Endothelial cell (in vitro differentiated cells): ENCODE results near the gene PRSS22. TPM values are rescaled to one million over a fixed set of nuclear protein-coding genes. Genes with fewer than 3 reads are reported as not detected.

ENCODE experiments used
- DNase-seq: peaks from one replicate; pipeline ENCODE4 v3.0.0; 2021; ENCODE audit warnings: low spot score
- H3K27ac Mint-ChIP-seq: one replicate; pipeline ENCODE4 v1.8.0; 2021; ENCODE audit warnings: mixed read lengths, inconsistent platforms; ENCODE audit not compliant: unreplicated experiment
- H3K27me3 Mint-ChIP-seq: one replicate; pipeline ENCODE4 v1.8.0; 2021; ENCODE audit warnings: mild to moderate bottlenecking, moderate library complexity, mixed read lengths, inconsistent platforms; ENCODE audit not compliant: unreplicated experiment
- H3K36me3 Mint-ChIP-seq: one replicate; pipeline ENCODE4 v1.8.0; 2021; ENCODE audit warnings: mild to moderate bottlenecking, low read depth, mixed read lengths, inconsistent platforms; ENCODE audit not compliant: unreplicated experiment
- H3K4me1 Mint-ChIP-seq: one replicate; pipeline ENCODE4 v1.8.0; 2021; ENCODE audit warnings: mild to moderate bottlenecking, mixed read lengths, inconsistent platforms; ENCODE audit not compliant: unreplicated experiment
- H3K4me3 Mint-ChIP-seq: one replicate; pipeline ENCODE4 v1.8.0; 2021; ENCODE audit warnings: mild to moderate bottlenecking, mixed read lengths, inconsistent platforms; ENCODE audit not compliant: unreplicated experiment
- H3K9me3 Mint-ChIP-seq: one replicate; pipeline ENCODE4 v1.8.0; 2021; ENCODE audit warnings: mixed read lengths, inconsistent platforms; ENCODE audit not compliant: unreplicated experiment
- total RNA-seq: library from RNA; stranded (reverse); fragmentation: NEBNext Ultra II Directional; extraction: Animal tissue kit (Norgen Biotek cat#: 25700); gene quantifications from one replicate; pipeline ENCODE4 v1.2.1, GENCODE V29; 2021; ENCODE audit not compliant: unreplicated experiment
- TF ChIP-seq, protein P1 (sequence below): fragments of 200-600 bp; sonication (generic); IDR thresholded peaks from one replicate; pipeline ENCODE4 v1.5.0; 2021; ENCODE audit warnings: antibody characterized with exemption; ENCODE audit not compliant: unreplicated experiment

Gene PRSS22
- total RNA-seq, 1 donor from 2014 or later = 0.59 TPM

DNA sequence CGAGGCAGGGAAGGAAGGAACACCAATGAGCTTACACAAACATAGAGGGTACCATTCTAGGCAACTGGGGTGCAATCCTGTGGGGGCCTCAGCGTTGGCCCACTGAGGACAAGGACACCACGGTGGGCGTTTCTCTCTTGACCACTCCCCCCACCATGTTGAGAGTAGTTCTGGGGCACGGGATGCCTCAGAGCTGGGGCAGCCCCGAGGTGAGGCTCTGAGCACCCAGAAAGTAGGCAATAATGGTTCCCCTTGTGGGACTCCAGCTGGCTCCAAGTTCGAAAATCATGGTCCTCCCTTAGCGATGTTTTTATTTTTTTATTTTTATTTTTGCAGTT lies 35.8 kb downstream of the PRSS22 start:
- no peak overlapping the region for H3K4me3 Mint-ChIP-seq
- TF ChIP-seq, protein P1, sequence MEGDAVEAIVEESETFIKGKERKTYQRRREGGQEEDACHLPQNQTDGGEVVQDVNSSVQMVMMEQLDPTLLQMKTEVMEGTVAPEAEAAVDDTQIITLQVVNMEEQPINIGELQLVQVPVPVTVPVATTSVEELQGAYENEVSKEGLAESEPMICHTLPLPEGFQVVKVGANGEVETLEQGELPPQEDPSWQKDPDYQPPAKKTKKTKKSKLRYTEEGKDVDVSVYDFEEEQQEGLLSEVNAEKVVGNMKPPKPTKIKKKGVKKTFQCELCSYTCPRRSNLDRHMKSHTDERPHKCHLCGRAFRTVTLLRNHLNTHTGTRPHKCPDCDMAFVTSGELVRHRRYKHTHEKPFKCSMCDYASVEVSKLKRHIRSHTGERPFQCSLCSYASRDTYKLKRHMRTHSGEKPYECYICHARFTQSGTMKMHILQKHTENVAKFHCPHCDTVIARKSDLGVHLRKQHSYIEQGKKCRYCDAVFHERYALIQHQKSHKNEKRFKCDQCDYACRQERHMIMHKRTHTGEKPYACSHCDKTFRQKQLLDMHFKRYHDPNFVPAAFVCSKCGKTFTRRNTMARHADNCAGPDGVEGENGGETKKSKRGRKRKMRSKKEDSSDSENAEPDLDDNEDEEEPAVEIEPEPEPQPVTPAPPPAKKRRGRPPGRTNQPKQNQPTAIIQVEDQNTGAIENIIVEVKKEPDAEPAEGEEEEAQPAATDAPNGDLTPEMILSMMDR = no peak
- H3K4me1 Mint-ChIP-seq = no peaks in the 10 kb centered on the region
- no peaks in the 10 kb centered on the region for H3K9me3 Mint-ChIP-seq
- no peak overlapping the region for H3K27ac Mint-ChIP-seq
- DNase-seq = no peak
- H3K27me3 Mint-ChIP-seq = peaks cover 12% of the 10 kb centered on the region
- no peaks in the 10 kb centered on the region for H3K36me3 Mint-ChIP-seq

DNA sequence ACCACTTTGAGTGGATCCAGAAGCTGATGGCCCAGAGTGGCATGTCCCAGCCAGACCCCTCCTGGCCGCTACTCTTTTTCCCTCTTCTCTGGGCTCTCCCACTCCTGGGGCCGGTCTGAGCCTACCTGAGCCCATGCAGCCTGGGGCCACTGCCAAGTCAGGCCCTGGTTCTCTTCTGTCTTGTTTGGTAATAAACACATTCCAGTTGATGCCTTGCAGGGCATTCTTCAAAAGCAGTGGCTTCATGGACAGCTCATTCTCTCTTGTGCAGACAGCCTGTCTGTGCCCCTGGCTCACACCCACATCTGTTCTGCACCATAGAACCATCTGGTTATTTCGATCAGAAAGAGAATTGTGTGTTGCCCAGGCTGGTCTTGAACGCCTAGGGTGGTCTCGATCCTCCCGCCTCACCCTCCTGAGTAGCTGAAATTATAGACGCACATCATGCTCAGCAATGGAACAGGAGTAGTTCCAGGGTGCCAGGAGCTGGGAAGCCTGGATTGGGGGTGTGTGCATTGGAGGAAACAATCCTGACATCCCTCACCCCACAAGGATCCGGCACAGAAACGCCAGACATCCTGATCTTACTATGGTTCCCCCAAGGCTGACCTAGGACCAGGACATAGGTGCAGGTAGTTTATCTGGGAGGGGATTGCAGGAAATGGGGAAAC lies 36.3 kb downstream of the PRSS22 start:
- TF ChIP-seq, protein P1 = no peak
- no peak for DNase-seq

DNA sequence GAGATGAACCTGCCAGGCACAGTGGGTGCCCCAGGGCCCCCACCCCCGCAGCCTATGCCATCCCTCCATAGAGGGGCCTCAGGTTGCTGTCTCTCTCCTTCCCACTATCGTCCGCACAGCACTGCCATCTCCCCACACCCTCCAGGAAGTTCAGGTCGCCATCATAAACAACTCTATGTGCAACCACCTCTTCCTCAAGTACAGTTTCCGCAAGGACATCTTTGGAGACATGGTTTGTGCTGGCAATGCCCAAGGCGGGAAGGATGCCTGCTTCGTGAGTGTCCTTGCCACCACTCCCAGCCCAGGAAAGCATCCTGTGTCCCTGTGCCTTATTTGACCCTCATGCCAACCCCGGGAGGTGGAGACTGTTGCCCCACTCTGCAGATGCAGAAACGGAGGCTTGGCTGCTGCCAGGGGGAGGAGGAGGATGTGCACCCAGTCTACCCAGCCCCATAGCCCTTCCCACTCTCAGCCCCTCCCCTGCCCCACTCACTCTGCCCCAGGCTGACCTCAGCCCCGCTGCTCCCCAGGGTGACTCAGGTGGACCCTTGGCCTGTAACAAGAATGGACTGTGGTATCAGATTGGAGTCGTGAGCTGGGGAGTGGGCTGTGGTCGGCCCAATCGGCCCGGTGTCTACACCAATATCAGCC lies 37.0 kb downstream of the PRSS22 start:
- Mint-ChIP-seq H3K9me3 (no peaks in the 10 kb centered on the region), H3K4me1 (no peaks in the 10 kb centered on the region), H3K4me3 (no peak overlapping the region), H3K36me3 (no peaks in the 10 kb centered on the region), H3K27ac (no peak overlapping the region), H3K27me3 (peaks cover 10% of the 10 kb centered on the region)
- no peak for DNase-seq
- TF ChIP-seq, protein P1 = no peak

More for the DNA sequence above, 36.3 kb downstream of the PRSS22 start:
- no peaks in the 10 kb centered on the region for H3K9me3 Mint-ChIP-seq
- H3K36me3 Mint-ChIP-seq = no peaks in the 10 kb centered on the region
- H3K27me3 Mint-ChIP-seq = peaks cover 12% of the 10 kb centered on the region
- no peaks in the 10 kb centered on the region for H3K4me1 Mint-ChIP-seq
- H3K27ac Mint-ChIP-seq = no peak overlapping the region
- H3K4me3 Mint-ChIP-seq = no peak overlapping the region

DNA sequence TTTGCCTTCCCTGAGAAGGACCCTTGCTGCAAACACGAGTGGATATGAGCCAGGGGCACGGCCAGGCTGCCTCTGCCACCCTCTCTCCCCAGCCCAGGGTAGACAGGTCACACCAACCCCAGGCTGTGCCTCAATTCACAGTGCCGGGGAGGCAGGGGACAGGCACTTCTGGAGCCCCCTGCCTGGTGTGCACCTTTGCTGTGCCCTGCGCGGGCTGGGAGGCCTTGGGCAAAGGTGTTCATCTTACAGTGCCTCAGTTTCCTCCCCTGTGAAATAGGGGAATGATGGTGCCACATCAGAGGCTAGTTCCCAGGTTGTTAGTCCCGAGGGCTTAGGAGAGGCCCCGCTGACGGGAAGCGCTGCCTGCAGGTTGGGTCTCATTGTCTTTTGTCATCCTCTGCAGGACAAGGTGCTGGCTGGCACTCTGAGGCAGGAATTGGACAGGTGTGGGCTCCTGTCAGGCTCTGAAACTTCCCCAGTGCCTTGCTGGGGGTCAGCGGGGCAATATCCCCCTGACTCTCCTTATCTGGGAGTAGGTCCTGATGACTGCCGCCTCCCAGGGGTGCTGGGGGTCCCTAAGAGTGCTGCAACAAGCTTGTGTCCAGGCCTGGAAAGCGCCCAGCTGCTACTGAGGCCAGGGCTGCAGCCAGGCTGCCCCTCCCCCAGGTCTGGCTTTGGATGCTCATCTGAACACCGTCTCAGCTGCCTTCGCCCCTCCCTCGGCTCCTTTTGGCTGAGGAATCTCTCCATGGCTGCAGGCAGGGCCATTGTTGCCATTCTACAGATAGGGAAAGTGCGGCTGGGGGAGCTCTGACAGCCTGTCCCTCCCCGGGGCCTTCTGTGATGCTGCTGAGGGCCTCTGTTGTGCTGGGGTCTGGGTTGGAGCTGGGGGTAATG lies 37.8 kb downstream of the PRSS22 start:
- no peak for DNase-seq
- Mint-ChIP-seq H3K36me3 (no peaks in the 10 kb centered on the region), H3K27ac (no peak overlapping the region), H3K9me3 (no peaks in the 10 kb centered on the region), H3K4me1 (no peaks in the 10 kb centered on the region), H3K27me3 (peaks cover 13% of the 10 kb centered on the region), H3K4me3 (no peak overlapping the region)
- TF ChIP-seq, protein P1 = no peak
